Activated naive CD8-positive, alpha-beta T cell (primary cell): ENCODE measurements around the gene EPS15.

Experiments used
- H3K27ac Mint-ChIP-seq: one replicate; pipeline ENCODE4 v1.8.0; 2021; ENCODE audit warnings: mixed read lengths
- H3K27me3 Mint-ChIP-seq: one replicate; pipeline ENCODE4 v1.8.0; 2021; ENCODE audit warnings: mixed read lengths
- H3K36me3 Mint-ChIP-seq: one replicate; pipeline ENCODE4 v1.8.0; 2021; ENCODE audit warnings: mixed read lengths
- H3K4me1 Mint-ChIP-seq: one replicate; pipeline ENCODE4 v1.8.0; 2021; ENCODE audit warnings: low read depth, mixed read lengths
- H3K4me3 Mint-ChIP-seq: one replicate; pipeline ENCODE4 v1.8.0; 2021; ENCODE audit warnings: mild to moderate bottlenecking, mixed read lengths
- H3K9me3 Mint-ChIP-seq: one replicate; pipeline ENCODE4 v1.8.0; 2021; ENCODE audit warnings: low read depth, mixed read lengths

The EPS15 gene

GRCh38 chr1:51385776-51386175, 133.3 kb downstream of the EPS15 start:
- Mint-ChIP-seq H3K4me3 (no peak overlapping the region), H3K27me3 (no peaks in the 10 kb centered on the region), H3K9me3 (peaks cover 12% of the 10 kb centered on the region), H3K27ac (no peak overlapping the region), H3K4me1 (peaks cover 8% of the 10 kb centered on the region), H3K36me3 (peaks cover 43% of the 10 kb centered on the region)

GRCh38 chr1:51381964-51382363, 137.1 kb downstream of the EPS15 start:
- peaks cover 8% of the 10 kb centered on the region for H3K4me1 Mint-ChIP-seq

GRCh38 chr1:51380936-51381335, 138.1 kb downstream of the EPS15 start:
- Mint-ChIP-seq H3K27me3 (no peaks in the 10 kb centered on the region), H3K9me3 (peaks cover 12% of the 10 kb centered on the region), H3K4me3 (no peak overlapping the region), H3K4me1 (peaks cover 8% of the 10 kb centered on the region), H3K36me3 (peaks cover 52% of the 10 kb centered on the region), H3K27ac (no peak overlapping the region)

More at GRCh38 chr1:51381964-51382363, 137.1 kb downstream of the EPS15 start:
- Mint-ChIP-seq H3K4me3 (no peak overlapping the region), H3K27ac (no peak overlapping the region), H3K36me3 (peaks cover 58% of the 10 kb centered on the region), H3K9me3 (peaks cover 12% of the 10 kb centered on the region), H3K27me3 (no peaks in the 10 kb centered on the region)

- Mint-ChIP-seq H3K4me3 (no peak overlapping the region), H3K4me1 (peaks cover 8% of the 10 kb centered on the region), H3K27me3 (no peaks in the 10 kb centered on the region), H3K36me3 (peaks cover 43% of the 10 kb centered on the region), H3K27ac (no peak overlapping the region), H3K9me3 (peaks cover 8% of the 10 kb centered on the region)
These were observed 140.2 kb downstream of the EPS15 start for GRCh38 chr1:51378871-51379270.

GRCh38 chr1:51373898-51374297, 145.2 kb downstream of the EPS15 start:
- H3K9me3 Mint-ChIP-seq = no peaks in the 10 kb centered on the region
- H3K27ac Mint-ChIP-seq = no peak overlapping the region
- H3K36me3 Mint-ChIP-seq = peaks cover 17% of the 10 kb centered on the region
- no peak overlapping the region for H3K4me3 Mint-ChIP-seq
- no peaks in the 10 kb centered on the region for H3K4me1 Mint-ChIP-seq
- H3K27me3 Mint-ChIP-seq = no peaks in the 10 kb centered on the region

GRCh38 chr1:51372561-51372960, 146.5 kb downstream of the EPS15 start:
- Mint-ChIP-seq H3K4me3 (no peak overlapping the region), H3K36me3 (peaks cover 13% of the 10 kb centered on the region), H3K4me1 (no peaks in the 10 kb centered on the region), H3K9me3 (no peaks in the 10 kb centered on the region), H3K27me3 (no peaks in the 10 kb centered on the region), H3K27ac (no peak overlapping the region)

GRCh38 chr1:51369171-51369570, 149.9 kb downstream of the EPS15 start:
- no peaks in the 10 kb centered on the region for H3K27me3 Mint-ChIP-seq
- H3K27ac Mint-ChIP-seq = no peak overlapping the region
- H3K9me3 Mint-ChIP-seq = no peaks in the 10 kb centered on the region
- H3K4me3 Mint-ChIP-seq = no peak overlapping the region
- no peaks in the 10 kb centered on the region for H3K4me1 Mint-ChIP-seq
- H3K36me3 Mint-ChIP-seq = peaks cover 10% of the 10 kb centered on the region

- H3K4me1 Mint-ChIP-seq = no peaks in the 10 kb centered on the region
- no peak overlapping the region for H3K4me3 Mint-ChIP-seq
- H3K27ac Mint-ChIP-seq = no peak overlapping the region
- no peaks in the 10 kb centered on the region for H3K27me3 Mint-ChIP-seq
- H3K36me3 Mint-ChIP-seq = peaks cover 12% of the 10 kb centered on the region
- no peaks in the 10 kb centered on the region for H3K9me3 Mint-ChIP-seq
These were observed 153.3 kb downstream of the EPS15 start for GRCh38 chr1:51365774-51366173.

- Mint-ChIP-seq H3K36me3 (peaks cover 23% of the 10 kb centered on the region), H3K9me3 (no peaks in the 10 kb centered on the region), H3K27ac (no peak overlapping the region), H3K4me1 (no peaks in the 10 kb centered on the region), H3K27me3 (no peaks in the 10 kb centered on the region), H3K4me3 (no peak overlapping the region)
These were observed 159.2 kb downstream of the EPS15 start for GRCh38 chr1:51359879-51360278.

- Mint-ChIP-seq H3K36me3 (peaks cover 16% of the 10 kb centered on the region), H3K27me3 (no peaks in the 10 kb centered on the region), H3K4me1 (no peaks in the 10 kb centered on the region)
These were observed 163.7 kb downstream of the EPS15 start for GRCh38 chr1:51355382-51355781.

GRCh38 chr1:51354416-51354815, 164.7 kb downstream of the EPS15 start:
- no peaks in the 10 kb centered on the region for H3K9me3 Mint-ChIP-seq
- H3K27ac Mint-ChIP-seq = no peak overlapping the region
- no peaks in the 10 kb centered on the region for H3K27me3 Mint-ChIP-seq
- H3K4me3 Mint-ChIP-seq = no peak overlapping the region
- no peaks in the 10 kb centered on the region for H3K4me1 Mint-ChIP-seq
- H3K36me3 Mint-ChIP-seq = peaks cover 14% of the 10 kb centered on the region

More at GRCh38 chr1:51355382-51355781, 163.7 kb downstream of the EPS15 start:
- Mint-ChIP-seq H3K4me3 (no peak overlapping the region), H3K9me3 (no peaks in the 10 kb centered on the region), H3K27ac (no peak overlapping the region)

GRCh38 chr1:51351907-51352306, 167.2 kb downstream of the EPS15 start:
- peaks cover 14% of the 10 kb centered on the region for H3K36me3 Mint-ChIP-seq
- no peak overlapping the region for H3K4me3 Mint-ChIP-seq
- no peaks in the 10 kb centered on the region for H3K4me1 Mint-ChIP-seq
- H3K27ac Mint-ChIP-seq = no peak overlapping the region
- H3K9me3 Mint-ChIP-seq = no peaks in the 10 kb centered on the region
- H3K27me3 Mint-ChIP-seq = no peaks in the 10 kb centered on the region

GRCh38 chr1:51349862-51350261, 169.2 kb downstream of the EPS15 start:
- H3K27ac Mint-ChIP-seq = no peak overlapping the region
- H3K4me3 Mint-ChIP-seq = no peak overlapping the region
- H3K36me3 Mint-ChIP-seq = peaks cover 2% of the 10 kb centered on the region
- H3K9me3 Mint-ChIP-seq = no peaks in the 10 kb centered on the region
- peaks cover 8% of the 10 kb centered on the region for H3K27me3 Mint-ChIP-seq
- no peaks in the 10 kb centered on the region for H3K4me1 Mint-ChIP-seq

- Mint-ChIP-seq H3K27me3 (peaks cover 18% of the 10 kb centered on the region), H3K27ac (no peak overlapping the region), H3K4me3 (no peak overlapping the region), H3K36me3 (no peaks in the 10 kb centered on the region), H3K9me3 (no peaks in the 10 kb centered on the region), H3K4me1 (peaks cover 5% of the 10 kb centered on the region)
These were observed 170.9 kb downstream of the EPS15 start for GRCh38 chr1:51348147-51348527.

- H3K36me3 Mint-ChIP-seq = no peaks in the 10 kb centered on the region
- H3K4me3 Mint-ChIP-seq = no peak overlapping the region
- no peak overlapping the region for H3K27ac Mint-ChIP-seq
- H3K4me1 Mint-ChIP-seq = peaks cover 5% of the 10 kb centered on the region
- H3K27me3 Mint-ChIP-seq = peaks cover 23% of the 10 kb centered on the region
- H3K9me3 Mint-ChIP-seq = no peaks in the 10 kb centered on the region
These were observed 171.5 kb downstream of the EPS15 start for GRCh38 chr1:51347398-51348146.
